CD1c-positive myeloid dendritic cell (primary cell): ENCODE data around the gene SLC16A2.
"Not testable (repeated sequence)": the region's sequence is repeated elsewhere in the genome, so short reads cannot be mapped to it uniquely, and the experiment has no call there.

ENCODE experiments used
- DNase-seq: peaks from one replicate; pipeline ENCODE4 v3.0.0-alpha.2; 2016; ENCODE audit errors: extremely low spot score

The SLC16A2 gene

GRCh38 chrX:74446876-74447275 is 25.6 kb downstream of the SLC16A2 start:
- no peak for DNase-seq

DNA sequence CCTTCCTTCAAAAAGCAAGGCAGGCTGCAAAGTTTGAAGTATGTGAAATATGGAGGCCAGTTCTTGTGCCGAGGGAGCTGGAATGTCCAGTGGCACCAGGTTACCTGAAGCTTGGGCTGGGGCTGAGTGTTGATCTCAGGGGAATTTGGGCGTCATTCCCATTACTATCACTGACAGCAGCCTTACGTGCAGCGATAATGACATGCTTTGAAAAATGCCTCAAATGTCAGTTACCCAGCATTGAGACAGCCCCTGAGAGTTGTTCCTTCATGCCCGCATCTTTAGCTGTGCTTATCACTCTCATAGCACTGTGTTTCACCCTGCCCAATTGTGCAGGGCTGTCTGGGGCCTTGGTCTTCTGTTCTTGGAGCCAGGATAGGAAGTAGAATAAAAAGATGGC is 27.4 kb downstream of the SLC16A2 start:
- no peak for DNase-seq

DNA sequence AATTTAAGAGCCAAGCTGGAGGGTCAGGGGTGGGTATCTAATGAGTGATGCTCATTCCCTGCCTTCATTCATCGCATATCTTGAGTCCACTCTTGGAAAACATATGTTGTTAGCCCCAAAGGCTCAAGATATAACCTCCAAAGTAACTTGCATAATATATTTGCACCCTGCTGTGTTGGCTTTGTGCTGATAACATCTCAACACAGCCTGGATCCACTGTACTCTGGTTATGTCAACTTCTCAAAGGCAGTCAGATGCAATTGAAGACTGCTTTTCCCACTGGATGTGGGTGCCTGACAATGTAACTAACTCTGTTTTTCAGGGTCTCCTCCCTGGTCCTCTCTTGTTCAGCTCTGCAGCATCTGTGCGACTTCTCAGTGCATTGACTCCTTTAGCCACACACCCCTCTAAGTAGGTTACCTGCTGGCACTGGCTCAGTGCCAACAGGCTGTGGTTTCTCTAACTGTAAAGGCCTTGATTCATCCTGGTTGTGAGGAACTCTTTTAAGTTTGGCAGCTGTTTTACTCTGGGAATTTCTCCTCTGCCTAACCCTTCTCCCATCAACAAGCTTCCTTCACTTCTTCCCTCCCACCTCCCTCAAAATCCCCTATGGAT is 28.1 kb downstream of the SLC16A2 start:
- DNase-seq: no peak

DNA sequence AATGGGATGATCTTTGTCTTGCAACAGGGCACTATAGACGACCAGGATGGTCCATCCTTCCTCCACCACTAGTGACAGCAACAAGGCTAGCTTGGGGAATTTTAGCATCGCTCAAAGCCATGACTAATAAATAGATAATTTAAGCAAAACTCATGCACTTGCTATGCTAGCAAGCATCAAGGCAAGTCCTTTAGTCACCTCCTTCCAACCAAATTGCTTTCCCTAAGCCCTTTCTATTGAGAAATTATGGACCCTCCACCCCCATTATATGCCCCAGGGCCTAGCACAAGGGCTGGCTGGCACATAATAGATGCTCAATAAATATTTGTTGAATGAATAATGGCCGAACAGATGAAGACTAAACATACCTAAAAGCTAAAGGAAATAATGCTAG is 28.6 kb downstream of the SLC16A2 start:
- DNase-seq: no peak

GRCh38 chrX:74450803-74451449 is 29.6 kb downstream of the SLC16A2 start:
- peak; percentile 63 for DNase-seq

DNA sequence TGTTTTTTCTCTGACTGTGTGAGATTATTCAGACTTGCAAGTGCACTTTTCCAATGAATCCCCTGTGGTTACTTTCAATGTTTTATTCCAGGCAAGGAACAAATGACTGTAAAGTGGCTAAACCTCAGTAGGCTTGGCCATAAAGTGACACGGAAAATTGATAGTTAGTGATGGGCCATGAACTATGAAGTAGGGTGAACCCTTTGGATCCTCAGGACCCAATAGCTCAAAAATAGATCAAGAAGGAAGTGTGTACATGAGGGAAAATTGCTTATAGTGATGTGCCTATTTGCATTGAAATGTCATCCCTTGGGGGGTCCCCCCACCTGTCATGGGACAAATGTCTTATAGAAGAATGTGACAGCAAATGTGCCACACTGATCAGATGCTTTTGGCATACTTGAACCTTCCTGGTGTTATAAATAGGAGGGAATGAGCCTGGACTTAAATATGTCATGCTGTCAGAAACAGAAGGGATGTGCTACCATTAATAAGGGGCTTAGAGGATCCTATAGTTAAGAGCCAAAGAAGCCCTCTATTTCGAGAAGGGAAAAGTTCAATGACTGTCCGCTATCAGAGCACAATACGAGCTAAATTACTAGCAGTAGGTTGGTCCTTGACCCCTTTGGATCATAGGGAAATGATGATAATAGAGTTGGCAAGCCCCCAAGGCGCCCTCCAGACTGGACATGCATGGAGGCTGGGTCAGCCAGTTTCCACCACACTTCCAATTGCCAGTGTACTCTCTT is 30.3 kb downstream of the SLC16A2 start:
- DNase-seq: no peak

- no peak for DNase-seq
Observed at GRCh38 chrX:74452199-74452481, 30.8 kb downstream of the SLC16A2 start.

- no peak for DNase-seq
Observed at GRCh38 chrX:74453178-74453577, 31.9 kb downstream of the SLC16A2 start.

DNA sequence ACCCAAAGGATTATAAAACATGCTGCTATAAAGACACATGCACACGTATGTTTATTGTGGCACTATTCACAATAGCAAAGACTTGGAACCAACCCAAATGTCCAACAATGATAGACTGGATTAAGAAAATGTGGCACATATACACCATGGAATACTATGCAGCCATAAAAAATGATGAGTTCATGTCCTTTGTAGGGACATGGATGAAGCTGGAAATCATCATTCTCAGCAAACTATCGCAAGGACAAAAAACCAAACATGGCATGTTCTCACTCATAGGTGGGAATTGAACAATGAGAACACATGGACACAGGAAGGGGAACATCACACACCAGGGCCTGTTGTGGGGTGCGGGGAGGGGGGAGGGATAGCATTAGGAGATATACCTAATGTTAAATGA is 32.9 kb downstream of the SLC16A2 start:
- not testable (repeated sequence) for DNase-seq

DNA sequence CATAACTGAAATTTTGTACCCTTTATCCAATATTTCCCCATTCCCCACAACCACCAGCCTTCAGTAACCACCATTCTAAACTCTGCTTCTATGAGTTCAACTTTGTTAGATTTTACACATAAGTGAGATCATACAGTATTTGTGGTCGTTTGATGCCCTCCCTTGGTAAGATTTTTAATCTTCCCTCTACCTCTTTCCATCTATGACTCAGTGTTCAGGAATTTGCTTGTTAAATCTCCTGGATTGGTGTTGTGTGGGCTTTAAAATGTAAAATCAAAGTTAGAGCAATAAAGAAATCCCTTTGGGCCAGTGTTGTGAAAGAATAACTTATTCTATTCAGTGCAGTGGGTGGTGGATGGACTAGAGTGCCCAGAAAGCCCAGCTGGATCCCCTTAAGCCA is 37.4 kb downstream of the SLC16A2 start:
- DNase-seq: no peak

- DNase-seq: no peak
Observed at GRCh38 chrX:74461384-74461783, 40.1 kb downstream of the SLC16A2 start.

- DNase-seq: no peak
Observed at GRCh38 chrX:74464722-74465121, 43.4 kb downstream of the SLC16A2 start.

DNA sequence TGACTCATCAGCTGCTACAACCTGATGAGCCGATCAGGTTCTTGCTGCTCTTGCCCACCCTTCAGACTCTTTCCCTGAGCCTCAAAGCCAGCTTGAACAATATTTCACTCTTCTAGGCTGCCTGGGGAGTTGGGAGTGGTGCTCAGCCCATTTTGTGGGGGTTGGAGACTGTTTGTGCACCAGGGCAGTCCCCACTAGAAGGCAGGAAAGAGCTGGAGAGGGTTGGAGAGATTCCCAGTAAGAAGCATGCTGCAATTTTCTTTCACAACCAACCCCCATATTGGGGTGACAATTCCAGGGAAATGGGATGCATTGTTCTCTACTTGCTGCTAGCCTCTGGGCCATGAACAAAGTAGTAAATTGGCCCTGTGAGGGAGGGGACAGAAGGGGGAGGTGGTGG is 44.1 kb downstream of the SLC16A2 start:
- DNase-seq: no peak

- DNase-seq: no peak
Observed at GRCh38 chrX:74467656-74468055, 46.4 kb downstream of the SLC16A2 start.

- DNase-seq: not testable (repeated sequence)
Observed at GRCh38 chrX:74473116-74473515, 51.8 kb downstream of the SLC16A2 start.

GRCh38 chrX:74490247-74490646 is 69.0 kb downstream of the SLC16A2 start:
- DNase-seq: peak; percentile 3

DNA sequence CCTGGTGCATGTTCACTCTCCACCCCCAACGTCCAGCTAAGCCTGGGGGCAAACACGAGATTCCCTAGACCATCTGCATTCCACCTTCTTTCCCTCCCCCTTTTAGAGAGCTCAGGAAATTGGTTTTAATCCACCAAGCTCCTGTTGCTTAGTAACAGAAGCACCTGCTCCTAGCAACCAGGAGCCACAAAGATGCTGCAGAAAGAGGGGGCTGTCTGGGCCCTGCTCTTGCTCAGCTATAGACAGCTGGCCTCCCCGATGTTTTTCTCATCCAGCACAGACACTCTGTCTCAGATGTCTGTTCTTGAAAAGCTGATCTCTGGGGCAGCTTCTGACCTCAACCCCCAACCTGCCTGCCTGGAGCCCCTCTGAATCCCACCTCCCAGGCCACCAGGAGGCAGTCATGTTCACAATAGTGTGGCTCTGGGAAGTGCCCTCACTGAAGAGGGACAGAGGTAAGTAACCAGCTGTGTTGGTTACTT is 71.5 kb downstream of the SLC16A2 start:
- peak; percentile 1 for DNase-seq

DNA sequence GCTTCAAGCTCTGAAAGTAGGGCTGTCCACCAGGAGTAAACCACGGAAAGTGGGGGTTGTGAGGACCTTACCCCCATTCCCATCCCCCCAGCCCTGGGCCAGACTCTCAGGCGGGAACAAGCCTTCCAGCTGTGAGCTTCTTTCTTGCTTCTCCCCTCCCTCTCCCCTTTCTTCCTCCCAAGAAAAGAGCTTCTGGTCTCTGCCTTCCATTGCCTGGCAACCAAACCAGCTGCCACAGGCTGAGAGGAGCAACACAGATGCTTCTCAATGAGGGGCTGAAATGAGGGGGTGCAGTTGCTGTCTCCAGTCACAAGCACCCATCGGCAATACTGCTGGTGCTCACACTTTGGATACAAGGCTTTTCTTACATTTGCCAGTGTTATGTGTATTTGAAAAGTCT is 72.5 kb downstream of the SLC16A2 start:
- no peak for DNase-seq

DNA sequence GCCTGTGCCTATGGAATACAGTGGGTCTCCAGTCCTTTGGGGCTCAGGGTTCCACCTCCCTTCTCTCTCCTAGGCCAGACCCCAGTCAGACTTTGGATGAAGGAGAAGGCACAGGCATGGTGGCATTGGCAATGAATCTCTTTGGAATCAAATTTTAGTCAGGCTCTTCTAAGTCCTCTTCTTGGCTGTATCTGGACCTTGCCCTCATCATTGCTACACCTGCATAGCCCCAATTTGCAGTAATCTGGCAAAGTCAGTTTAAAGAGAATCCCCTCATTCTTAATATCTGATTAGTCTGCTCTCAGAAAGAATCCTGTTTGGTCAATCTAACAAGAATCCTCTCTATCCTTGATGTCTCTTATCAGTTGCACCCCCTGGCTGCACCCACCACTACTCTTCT is 77.6 kb downstream of the SLC16A2 start:
- DNase-seq: no peak

DNA sequence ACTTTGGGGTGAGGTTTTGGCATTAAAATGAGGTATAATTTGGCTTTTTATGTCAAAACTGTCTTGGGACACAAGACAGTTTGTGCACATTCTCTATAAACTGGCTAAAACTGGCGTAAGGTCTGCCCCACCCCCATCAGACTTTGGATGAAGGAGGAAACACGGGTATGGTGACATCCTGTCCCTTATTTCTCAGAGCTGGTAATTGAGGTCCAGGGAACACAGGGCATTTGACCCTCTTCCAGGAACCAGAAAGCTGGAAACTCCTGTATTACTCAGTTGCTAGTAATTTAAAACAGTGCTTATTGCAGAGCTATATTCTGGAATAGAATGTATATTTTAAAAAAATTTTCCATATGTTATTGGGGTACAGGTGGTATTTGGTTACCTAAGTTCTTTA is 78.8 kb downstream of the SLC16A2 start:
- no peak for DNase-seq

GRCh38 chrX:74500555-74500954 is 79.3 kb downstream of the SLC16A2 start:
- no peak for DNase-seq

GRCh38 chrX:74505437-74505836 is 84.1 kb downstream of the SLC16A2 start:
- DNase-seq: no peak
